GM12878 (cell line): Measurements from ENCODE around the gene CFAP54.

Experiments
- POLR2AphosphoS5 ChIP-seq: IDR thresholded peaks from 2 replicates; pipeline ENCODE4 v1.6.1; 2011; ENCODE audit warnings: mild to moderate bottlenecking, low read length, inconsistent platforms
- TF ChIP-seq, protein P1 (sequence below), 3 experiments: IDR thresholded peaks in 2 of 3; conservative IDR thresholded peaks in 1 of 3; 2 replicates each; pipeline ENCODE4 v1.5.1; 2011; ENCODE audit warnings: low read depth in 3 of 3, low read length in 3 of 3, mild to moderate bottlenecking in 3 of 3, control low read depth in 2 of 3, moderate library complexity in 2 of 3, inconsistent platforms in 1 of 3, mixed read lengths in 1 of 3; ENCODE audit not compliant: control insufficient read depth in 2 of 3, insufficient read depth in 1 of 3; ENCODE audit errors: extremely low read depth in 1 of 3
- TF ChIP-seq, protein P2 (sequence below): IDR thresholded peaks from 2 replicates; pipeline ENCODE4 v1.6.1; 2011; ENCODE audit warnings: borderline replicate concordance, low read depth, mild to moderate bottlenecking, moderate library complexity, mixed read lengths, low read length; ENCODE audit not compliant: insufficient read depth; ENCODE audit errors: extremely low read length

DNA sequence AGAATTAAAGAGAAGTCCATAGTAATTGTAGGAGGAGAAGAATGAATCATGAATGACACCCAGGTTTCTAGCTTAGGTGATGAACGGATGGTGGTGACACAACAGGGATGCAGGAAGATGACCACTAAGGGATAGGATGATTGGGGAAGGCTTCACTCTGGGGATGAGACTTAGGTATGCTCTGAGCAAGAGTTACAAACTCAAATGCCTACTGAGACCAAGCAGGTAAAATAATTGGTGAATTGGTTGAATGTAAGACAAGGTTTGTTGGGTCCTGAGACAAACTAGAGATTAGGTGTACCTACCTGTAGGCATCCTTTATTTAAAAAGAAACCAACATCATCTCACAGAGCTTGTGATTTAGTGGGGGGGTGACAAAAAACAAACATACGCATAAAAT, 116.3 kb downstream of the CFAP54 start:
- TF ChIP-seq POLR2AphosphoS5 = no peak
- TF ChIP-seq, protein P1, sequence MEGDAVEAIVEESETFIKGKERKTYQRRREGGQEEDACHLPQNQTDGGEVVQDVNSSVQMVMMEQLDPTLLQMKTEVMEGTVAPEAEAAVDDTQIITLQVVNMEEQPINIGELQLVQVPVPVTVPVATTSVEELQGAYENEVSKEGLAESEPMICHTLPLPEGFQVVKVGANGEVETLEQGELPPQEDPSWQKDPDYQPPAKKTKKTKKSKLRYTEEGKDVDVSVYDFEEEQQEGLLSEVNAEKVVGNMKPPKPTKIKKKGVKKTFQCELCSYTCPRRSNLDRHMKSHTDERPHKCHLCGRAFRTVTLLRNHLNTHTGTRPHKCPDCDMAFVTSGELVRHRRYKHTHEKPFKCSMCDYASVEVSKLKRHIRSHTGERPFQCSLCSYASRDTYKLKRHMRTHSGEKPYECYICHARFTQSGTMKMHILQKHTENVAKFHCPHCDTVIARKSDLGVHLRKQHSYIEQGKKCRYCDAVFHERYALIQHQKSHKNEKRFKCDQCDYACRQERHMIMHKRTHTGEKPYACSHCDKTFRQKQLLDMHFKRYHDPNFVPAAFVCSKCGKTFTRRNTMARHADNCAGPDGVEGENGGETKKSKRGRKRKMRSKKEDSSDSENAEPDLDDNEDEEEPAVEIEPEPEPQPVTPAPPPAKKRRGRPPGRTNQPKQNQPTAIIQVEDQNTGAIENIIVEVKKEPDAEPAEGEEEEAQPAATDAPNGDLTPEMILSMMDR (IDR thresholded peaks at IDR 0.05 in 2 of 3, conservative IDR thresholded peaks at IDR 0.05 in 1 of 3; ENCODE audit: control insufficient read depth in 2 of 3, extremely low read depth in 1 of 3, insufficient read depth in 1 of 3, low read depth in 3 of 3, low read length in 3 of 3) = no peak
- TF ChIP-seq, protein P2, sequence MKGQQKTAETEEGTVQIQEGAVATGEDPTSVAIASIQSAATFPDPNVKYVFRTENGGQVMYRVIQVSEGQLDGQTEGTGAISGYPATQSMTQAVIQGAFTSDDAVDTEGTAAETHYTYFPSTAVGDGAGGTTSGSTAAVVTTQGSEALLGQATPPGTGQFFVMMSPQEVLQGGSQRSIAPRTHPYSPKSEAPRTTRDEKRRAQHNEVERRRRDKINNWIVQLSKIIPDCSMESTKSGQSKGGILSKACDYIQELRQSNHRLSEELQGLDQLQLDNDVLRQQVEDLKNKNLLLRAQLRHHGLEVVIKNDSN = no peak
